Medulla oblongata (tissue), 1 donor: Measurements from ENCODE around the gene TMEM52.

Experiments
- DNase-seq: peaks from one replicate; pipeline ENCODE4 v3.0.0-alpha.2; 2015; ENCODE audit errors: extremely low spot score

Gene TMEM52

DNA sequence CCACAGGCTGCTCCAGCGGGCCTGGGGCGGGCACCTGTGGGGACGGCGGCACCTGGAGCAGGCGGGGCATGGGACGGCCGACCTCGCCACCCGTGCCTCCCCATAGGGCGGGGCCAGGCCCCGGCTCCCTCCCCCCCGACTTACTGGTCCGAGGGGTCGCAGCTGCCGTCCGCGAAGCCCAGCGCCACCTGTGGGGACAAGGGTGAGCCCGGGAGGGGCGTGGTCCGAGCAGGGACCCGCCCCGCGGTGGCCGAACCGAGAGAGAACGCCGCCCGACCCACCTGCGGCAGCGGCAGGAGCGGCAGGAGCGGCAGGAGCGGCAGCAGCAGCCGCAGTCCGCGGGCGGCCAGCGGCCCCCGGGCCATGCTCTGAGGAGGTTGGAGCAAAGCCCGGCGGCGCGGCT lies at the start of gene TMEM52:
Gene TMEM52 (minus strand): TSS at position 379 of the 403 bp plus-strand sequence. CDS start 14 bp downstream, at position 365.
- DNase-seq, result no peak

DNA sequence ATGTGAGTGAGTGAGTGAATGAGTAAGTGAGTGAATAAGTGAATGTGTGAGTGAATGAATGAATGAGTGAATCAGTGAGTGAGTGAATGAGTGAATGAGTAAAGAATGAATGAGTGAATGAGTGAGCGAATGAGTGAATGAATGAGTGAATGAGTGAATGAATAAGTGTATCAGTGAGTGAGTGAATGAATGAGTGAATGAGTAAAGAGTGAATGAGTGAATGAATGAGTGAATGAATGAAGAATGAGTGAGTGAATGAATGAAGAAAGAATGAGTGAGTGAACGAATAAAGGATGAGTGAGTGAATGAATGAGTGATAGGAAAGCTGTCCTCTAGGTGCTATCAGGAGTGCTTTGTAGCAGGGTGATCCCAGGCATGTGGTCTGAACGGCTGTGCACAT lies 48.8 kb upstream of the TMEM52 start:
- no peak for DNase-seq

DNA sequence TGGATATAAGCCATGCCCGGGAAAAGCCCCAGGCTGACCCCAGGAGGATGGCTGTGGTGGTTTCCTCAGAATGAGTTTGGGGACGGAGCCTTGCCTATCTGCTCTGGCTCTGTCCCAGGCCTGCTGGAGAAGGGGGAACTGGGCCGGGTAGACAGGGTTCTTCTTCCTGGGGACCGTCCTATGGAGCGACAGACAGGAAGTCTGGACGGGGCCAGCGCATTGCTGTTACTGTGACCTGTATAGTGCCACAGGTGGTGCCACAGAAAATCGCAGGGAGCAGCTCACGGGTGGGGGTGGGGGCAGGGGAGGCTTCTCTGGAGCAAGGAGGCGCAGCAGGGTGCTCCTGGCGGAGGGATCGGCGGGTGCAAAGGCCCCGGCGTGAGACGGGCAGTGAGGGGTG lies 48.1 kb upstream of the TMEM52 start:
- DNase-seq, result no peak

DNA sequence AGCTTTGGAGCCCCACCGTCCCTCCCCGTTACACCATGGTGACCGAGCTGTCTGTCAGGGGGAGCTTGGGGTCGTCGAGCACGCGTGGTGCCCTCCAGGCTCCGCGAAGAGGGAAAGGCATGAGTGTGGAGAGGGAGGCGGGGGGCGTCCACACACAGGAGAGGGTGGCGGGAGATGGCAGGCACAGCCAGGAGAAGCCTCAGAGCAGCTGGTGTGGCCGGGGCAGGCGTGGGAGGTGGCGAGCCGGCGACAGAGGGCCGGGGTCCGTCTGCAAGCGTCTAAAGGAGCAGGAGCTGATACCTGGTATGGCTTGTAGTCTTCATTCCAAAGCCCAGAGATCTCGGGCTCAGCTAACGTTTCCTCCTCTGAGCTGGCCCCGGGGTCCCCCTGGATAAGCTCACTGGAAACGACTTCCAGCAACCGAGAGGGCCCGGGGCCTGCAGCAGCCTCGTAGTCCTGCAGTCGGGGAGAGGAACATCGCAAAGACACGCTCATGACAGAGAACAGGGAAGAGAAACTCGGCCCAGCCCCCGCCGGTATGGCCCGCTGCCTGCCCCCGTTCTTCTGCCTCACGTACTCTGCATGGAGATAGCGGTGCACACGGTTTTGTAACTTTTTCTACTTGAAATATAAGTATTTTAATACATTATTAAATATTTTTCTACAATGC lies 47.1 kb upstream of the TMEM52 start:
- peak; percentile 13 for DNase-seq

DNA sequence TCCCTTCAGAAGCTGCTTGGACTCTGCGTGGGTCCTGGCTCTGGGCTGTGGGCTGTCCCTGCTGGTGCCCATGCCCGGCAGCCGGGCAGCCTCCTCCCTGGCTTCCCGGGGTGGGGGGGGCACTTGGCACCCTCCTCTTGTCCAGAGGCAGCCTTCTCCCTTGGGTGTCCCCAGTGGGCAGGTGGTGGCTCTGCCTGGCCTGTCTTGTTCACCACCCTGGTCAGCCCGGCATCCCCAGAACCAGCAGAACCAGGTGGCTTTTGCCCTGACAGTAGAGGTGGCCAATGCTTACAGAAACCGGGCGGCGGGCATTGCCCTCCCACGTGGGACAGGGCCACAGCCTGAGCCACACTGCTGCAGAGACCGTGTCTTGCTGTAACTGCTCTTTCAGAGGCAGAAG lies 46.5 kb upstream of the TMEM52 start:
- no peak for DNase-seq

DNA sequence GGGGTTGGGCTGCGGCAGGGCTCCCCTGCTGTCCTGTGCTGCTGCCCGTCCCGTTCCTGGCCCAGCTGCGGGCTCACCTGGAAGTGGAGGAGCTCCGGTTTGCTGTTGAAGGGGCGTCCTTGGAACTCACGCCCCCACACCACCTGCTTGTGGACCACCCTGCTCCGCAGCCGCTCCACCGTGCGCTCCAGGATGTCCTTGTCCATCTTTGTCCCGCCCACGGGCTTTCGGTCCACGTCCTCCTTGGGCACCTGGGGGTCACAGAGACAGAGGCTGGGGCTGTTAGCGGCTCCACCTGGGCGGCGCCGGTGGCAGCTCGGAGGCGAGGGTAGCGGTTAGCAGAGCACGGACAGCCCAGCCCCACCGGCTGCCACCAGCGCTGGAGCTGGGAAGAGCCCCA lies 45.7 kb upstream of the TMEM52 start:
- DNase-seq, result no peak

DNA sequence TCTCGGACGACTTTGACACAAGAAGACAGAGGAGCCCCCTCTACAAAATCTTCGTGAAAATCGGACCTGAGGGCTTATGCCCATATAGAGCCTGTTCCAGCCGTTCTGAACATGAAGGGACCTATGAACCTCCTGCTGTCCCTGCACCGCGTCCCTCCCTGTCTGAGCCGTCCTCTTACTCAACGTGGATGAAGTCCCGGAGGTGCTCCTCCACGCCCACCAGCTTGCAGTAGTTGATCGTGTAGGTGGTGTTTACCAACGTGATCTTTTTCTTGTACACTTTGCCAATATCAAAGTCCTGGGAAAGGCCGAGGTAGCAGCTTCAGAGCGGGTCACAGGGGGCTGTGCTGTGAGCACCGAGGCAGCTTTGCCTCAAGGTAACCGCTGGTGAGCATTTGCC lies 44.5 kb upstream of the TMEM52 start:
- DNase-seq, result no peak

DNA sequence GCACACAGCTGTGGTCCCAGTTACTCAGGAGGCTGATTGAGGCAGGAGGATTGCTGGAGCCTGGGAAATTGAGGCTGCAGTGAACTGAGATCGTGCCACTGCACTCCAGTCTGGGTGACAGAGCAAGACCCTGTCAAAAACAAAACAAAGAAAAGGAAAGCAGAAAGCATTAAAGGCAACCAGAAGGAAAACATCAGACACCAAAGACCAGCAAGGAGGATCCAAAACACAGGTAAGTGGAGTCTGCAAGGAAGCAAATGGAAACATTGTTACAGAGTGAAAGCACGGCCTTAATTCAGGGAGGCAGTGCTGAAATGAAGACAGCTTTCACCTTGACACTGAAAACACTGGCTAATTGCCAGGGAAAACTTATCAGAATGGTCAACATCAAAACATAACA lies 43.7 kb upstream of the TMEM52 start:
- no peak for DNase-seq

DNA sequence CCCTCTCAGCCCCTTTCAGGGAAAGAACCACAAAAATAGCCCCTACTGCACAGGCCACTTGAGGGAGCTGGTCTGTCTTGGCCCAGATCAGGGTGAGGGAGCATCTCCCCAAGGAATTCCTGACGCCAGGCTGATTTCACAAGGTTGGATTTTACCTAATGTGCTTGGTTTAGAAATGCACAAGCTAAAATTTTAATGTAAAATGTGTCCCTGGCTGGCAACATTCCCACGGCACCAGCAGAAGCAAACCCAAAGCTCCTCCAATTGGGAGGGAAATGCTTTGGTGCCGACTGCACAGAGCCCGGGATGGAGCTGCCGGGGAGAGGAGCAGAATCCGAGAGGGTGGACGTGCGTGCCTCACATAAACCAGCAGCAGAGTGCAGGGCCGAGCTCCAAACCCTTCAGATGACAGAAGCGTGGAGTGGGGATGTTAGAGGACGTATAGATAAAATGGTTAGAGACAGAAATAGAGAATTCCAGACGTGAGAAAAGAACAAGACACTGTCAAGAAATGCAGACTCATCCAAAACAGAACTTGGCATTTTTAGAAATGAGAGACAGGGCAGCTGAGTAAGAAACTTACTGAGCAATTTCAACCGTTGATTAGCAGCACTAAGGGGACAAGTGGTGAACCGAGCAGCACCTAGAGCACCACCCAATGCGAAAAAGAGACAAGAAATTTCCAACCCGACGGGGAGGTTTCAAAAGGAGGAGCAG lies 41.6 kb upstream of the TMEM52 start:
- DNase-seq, result no peak

DNA sequence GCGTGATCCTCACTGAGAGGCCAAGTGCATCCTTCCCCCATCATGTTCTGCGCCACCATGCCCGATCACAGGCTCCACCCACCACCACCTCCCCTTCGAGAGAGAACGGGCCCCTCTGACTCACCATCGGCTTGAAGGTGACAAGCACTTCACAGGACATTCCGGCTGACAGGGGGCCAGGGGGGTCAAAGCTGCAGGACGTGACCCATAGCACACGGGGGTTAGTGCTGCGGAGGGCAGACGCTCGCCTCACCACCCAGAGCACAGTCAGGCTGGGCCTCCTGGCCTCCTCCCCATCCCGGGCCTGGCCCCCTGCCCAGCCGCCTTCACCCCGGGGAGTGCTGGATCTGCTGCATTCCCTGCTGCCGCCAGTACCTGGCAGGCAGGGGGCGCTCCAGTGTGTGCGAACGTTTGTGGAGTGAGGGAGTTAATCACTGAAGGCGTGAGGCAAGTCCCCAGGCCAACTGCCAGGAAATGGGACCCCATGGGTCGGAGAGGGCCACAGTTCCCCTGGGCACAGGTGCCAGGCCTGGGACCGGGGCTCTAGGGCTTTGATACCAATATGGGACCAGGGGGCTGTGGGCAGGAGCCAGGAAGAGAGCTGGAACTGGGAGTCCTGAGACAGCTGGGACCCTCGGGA lies 40.9 kb upstream of the TMEM52 start:
- peak; percentile 61 for DNase-seq

DNA sequence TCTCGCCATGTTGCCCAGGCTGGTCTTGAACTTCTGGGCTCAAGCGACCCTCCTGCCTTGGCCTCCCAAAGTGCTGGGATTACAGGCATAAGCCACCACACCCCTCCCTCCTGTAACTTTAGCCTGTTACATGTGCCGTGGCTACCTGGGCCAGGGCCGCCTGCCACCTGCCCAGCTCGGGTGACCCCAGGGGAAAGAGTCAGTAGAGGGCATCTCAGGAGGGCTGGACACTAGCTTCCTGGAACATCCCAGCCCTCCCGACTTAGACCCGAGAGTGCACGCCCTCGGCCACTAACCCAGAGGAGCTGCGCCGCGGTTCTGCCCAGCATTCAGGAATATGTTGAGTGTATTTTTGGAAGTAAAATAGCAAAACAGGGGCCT lies 40.4 kb upstream of the TMEM52 start:
- no peak for DNase-seq

DNA sequence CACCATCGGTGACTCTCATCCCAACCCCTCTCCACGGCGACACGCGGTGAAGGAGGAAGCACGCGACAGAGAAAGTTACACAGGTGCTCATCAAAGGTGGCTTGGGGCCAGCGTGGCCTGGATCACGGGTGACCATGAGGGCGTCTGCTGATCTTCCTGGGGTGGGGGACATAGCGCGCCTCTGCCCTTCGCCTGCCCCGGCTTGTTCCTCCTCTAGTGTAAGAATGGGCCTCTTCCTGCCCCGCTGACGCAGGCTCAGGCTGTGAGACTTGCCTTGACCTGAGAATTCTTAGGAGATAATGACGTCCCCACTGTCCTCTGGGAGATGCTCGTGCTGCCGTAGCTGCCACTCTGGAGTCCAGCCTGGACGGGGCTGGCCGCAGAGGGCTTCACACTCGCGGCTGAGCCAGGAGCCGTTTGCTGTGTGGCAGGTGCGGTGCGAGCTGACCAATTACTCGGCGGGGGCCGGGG lies 39.0 kb upstream of the TMEM52 start:
- DNase-seq, result no peak

DNA sequence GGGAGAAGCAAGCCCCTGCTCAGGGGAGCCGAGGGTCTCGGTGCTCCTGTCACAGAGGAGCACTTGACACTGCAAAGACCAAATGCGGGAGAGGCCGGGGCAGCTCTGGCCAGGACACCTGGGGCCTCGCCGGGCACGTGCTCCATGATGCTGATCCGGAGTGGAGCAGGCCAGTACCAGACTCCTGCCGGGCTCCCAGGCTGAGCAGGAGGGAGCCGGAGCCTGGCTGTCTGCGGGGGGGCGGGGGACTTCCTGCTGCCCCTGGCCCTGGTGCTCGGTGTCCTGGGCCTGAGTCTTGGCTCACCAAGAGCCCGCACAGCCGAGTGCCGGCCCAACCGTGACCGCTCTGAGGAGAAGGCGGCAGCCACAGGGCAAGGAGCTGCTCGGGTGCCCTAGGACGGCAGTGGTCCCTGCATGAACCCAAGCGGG lies 38.5 kb upstream of the TMEM52 start:
- DNase-seq, result no peak

DNA sequence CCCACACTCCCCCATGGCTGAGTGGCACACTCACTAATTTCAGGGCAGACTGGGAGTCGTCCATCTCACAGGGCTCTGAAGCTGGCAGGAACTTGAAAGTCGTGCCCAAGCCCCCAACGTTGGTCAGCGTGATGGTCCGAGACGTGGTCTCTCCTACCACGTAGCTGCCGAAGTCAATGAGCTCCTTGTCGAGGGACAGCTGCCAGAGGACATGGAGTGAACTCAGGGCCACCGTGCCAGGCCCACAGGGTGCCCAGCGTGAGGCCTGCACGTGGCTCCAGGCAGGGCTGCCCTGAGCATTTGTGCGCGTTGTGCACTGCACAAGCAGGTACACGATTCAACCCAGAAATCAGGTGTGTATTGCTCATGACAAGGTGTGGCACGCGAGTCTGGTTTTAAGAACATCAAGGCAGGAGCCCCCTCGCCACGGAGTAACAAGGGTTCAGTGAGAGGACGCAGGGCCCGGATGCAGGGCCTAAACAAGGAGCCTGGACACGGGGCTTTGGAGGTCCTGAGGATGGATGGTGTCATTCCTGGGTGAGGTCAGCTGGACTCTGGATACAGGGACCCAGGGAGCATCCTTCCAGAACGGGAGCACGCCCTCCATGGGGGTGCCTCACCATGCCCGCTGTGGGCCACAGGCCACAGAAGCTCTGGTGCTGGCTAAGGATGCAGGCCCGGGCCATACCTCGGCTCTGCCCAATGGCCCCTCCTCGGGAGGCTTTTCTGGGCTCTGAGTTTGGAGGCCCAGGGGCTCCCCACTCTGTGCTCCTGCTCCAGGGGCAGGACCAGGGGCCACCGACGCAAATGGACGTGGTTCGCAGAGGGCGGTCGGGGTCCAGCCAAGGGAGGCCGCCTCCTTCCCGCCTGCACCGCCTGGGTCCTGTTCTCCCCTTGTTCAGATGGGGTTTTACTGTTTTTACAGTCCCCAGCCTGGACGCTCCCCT lies 37.8 kb upstream of the TMEM52 start:
- no peak for DNase-seq

DNA sequence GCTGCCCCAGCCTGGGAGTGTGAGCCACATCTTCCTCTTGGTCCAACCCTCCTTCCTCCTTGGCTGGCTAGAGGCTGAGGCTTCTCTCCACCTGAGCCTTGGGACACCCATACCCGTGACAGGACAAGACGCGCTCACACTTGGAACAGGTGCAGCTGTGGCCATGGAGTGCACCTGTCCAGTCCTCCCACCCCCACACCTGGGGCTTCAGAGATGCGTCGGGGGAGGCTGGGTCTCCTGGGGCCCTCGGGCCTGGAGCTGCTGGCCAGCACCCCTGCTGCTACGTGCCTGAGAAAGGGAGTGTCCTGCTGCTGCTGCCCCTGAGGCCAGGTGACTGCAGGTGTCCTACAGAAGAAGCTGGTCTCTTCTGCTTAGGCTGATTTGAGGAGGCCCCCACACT lies 37.0 kb upstream of the TMEM52 start:
- no peak for DNase-seq

DNA sequence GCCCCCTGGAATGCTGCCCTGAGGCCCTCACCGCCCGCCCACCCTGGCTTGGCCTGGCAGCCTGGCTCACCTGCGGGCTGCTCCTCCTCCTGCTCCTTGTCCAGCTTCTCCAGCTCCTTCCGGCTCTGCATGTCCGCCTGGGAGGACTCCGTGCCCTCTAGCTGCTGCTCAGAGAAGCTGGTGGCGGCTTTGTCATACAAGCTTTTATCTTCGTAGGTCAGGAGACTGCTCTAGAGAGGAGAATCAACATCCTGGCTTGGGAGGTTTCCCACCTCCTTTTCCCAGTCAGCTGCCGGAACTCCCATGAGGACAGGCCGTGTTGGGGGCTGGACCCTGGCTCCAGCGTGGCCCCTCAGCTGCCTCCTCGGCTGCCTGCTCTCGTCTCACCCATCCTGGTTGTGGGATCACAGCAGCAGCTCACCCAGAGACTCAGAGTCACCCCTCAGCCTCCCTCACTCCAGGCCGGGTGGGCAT lies 36.6 kb upstream of the TMEM52 start:
- DNase-seq, result no peak

DNA sequence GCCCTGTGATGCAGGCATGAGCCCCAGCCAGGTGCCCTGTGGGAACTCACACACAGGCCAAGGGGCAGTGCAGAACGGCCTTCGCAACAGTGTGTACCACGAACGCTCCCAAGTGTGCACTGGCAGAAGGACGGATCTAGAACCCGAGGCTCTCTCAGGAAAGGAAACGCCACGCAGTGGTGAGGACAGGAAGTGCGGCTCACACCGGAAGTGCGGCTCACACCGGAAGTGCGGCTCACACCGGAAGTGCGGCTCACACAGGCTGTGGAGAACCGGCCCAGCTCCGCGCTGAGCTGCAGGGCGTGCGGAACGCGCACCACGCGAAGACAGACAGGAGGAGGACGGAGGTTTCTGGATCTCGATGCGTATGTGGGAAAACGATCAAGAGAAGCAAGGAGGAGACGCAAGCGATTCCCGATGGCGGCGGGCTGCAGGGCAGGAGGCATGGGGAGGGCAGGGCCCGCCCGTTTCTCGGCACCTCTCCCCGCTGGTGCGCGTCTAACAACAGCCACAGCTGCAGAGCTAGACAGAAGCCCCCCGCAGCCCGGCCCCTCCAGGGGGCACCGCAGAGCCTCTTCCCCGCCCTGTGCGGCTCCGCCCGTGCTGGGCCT lies 35.9 kb upstream of the TMEM52 start:
- DNase-seq, result no peak

DNA sequence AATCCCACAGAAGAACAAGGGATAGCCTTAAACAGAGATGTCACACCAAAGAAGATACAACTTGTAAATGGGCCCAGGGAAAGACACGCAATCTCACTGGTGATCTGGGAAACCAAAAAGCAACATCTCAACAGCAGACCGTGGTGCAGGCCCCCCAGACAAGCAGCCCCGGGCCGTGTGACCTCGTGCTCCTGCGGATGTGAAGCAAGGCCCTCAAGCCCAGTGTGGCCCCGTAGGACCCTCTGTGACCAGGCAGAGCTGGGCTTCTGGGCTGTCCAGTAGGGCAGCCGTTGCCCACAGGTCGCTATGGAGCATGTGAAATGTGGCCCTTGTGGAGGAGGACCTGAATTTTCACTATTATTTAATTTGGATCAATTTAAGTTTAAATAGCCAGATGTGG lies 34.9 kb upstream of the TMEM52 start:
- DNase-seq, result no peak

DNA sequence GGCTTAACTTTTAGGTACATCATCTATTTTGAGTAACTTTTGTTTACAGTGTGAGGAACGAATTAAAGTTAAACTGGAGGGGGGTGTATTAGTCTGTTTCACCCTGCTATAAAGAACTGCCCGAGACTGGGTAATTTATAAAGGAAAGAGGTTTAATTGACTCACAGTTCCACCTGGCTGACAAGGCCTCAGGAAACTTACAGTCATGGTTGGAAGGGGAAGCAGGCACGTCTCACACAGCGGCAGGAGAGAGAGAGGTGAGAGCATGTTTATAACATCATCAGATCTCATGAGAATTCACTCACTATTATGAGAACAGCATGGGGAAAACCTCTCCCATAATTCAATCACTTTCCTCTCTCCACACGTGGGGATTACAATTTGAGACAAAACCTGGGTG lies 31.9 kb upstream of the TMEM52 start:
- DNase-seq, result no peak

DNA sequence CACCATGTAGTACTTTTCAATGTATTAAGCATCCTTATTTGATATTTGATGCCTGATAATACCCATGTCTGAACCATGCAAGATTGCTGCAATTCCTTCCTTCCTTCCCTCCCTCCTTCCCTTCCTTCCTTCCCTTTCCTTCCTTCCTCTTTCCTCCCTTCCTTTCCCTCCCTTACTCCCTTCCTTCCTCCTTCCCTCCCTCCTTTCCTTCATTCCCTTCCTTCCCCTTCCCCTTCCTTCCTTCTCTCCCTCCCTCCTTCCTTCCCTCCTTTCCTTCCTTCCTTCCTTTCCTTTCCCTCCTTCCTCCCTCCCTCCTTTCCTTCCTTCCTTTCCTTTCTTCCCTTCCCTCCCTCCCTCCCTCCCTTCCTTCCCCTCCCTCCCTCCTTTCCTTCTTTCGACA lies 29.7 kb upstream of the TMEM52 start:
- no peak for DNase-seq

DNA sequence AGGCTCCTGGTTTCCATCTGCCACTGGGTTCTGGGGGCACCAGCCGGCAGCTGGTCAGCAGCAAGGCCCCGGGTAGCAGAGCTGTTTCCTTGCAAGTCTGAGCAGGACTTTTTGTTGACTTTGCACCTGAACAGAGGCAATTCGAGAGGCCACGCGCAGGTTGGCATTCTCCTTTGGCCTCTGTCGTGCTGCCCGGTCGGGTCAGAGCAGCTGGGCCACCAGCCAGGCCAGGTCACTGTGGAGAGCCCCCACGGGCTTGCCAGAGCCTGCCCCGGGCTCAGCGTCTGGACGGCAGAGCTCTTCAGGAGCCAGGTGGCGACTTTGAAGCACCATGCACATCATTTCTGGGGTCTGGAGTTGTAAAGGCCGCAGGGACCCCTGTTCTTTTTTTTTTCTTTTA lies 28.4 kb upstream of the TMEM52 start:
- no peak for DNase-seq
